Measurements from ENCODE around the gene NEU2. TPM values are rescaled to one million over a fixed set of nuclear protein-coding genes. Genes with fewer than 3 reads are reported as not detected.

Gene NEU2
- total RNA-seq, 2 donors from 2014 or later: not detected

DNA sequence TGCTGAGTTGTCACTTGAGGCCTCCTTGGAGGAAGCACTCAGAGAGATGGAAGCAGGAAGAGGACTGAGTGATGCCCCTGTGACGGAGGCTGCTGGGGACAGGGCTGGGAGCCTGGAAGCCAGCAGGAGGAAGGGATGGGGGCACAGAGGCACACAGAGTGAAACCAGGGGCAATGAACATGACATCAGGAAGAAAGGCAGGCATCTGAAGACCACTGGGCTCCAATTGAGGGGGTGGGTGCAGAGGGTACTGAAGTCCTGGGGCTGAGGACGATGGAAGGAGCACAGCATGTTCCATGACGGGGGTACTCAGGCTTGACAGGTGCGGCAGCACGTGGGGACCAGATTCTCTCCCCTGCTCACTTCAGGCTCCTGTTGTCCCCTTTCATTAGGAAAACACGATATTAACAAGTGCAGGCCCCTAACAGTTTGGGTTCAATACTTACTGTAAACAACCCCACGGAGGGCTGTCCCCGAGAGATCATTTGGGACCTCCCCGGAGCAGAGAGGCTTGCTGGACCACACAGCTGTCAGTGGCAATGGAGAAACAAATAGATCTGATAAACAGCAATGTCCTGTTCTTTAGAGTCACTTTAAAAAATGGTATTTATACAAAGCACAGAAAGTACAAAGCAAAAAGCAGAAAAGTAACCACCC, 36.4 kb downstream of the NEU2 start:
- Mint-ChIP-seq H3K27me3 (no peaks in the 10 kb centered on the region), H3K4me3 (peak overlapping the region; percentile 77), H3K4me1 (peaks cover 35% of the 10 kb centered on the region), H3K36me3 (ENCODE audit: low read depth) (peaks cover 7% of the 10 kb centered on the region), H3K27ac (peak overlapping the region; percentile 89)
- DNase-seq (no peak), ATAC-seq (no peak)
- H3K9me3 ChIP-seq (ENCODE audit: control insufficient read depth, low read length, poor library complexity, severe bottlenecking): no peaks in the 10 kb centered on the region

DNA sequence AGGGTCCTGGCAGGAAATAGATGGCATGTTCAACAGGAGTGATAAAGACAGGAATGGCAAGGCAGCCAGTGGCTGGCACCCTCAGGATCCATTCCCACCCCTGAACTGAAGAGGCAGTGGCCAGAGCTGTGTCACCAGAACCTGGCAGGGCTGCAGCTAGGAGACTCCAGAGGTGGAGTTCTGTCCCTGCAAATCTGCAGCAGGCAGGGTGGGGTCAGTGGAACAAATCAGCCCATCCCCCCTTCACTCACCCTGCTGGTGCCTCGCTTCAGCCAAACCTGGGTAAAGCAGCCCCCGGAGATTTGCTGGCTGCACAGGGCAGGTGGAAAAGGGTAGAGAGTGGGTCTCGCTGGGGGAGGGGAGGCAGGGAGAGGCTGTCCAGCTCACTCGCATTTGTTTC, 40.4 kb downstream of the NEU2 start:
- Mint-ChIP-seq H3K4me3 (no peak overlapping the region), H3K27ac (no peak overlapping the region)

DNA sequence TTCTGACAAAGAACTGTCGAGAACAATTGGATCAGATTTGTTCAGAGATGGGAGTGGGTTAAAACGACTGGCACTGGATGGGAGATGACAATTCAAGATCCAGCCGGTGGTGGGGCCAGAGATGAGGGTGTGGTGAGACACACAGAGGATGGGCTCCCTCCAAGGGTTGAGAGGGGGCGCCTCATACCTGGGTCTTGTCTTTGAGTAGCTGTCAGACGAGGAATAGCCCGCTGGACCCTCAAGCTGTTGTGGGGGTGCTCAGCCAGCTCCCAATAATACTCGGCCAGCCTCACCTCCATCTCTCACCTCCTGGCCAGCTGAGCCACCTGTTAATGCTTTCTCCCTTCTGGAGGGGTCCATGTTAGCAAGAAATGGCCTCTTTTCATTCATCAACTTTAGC, 41.6 kb downstream of the NEU2 start:
- Mint-ChIP-seq H3K27ac (no peak overlapping the region), H3K4me3 (no peak overlapping the region), H3K27me3 (no peaks in the 10 kb centered on the region), H3K36me3 (ENCODE audit: low read depth) (peaks cover 5% of the 10 kb centered on the region), H3K4me1 (peaks cover 31% of the 10 kb centered on the region)
- H3K9me3 ChIP-seq (ENCODE audit: control insufficient read depth, low read length, poor library complexity, severe bottlenecking): no peaks in the 10 kb centered on the region
- ATAC-seq: no peak
- no peak for DNase-seq

More for the DNA sequence above, 40.4 kb downstream of the NEU2 start:
- H3K9me3 ChIP-seq (ENCODE audit: control insufficient read depth, low read length, poor library complexity, severe bottlenecking): no peaks in the 10 kb centered on the region
- DNase-seq (no peak), ATAC-seq (no peak)
- Mint-ChIP-seq H3K27me3 (no peaks in the 10 kb centered on the region), H3K4me1 (peaks cover 29% of the 10 kb centered on the region), H3K36me3 (ENCODE audit: low read depth) (peaks cover 7% of the 10 kb centered on the region)

DNA sequence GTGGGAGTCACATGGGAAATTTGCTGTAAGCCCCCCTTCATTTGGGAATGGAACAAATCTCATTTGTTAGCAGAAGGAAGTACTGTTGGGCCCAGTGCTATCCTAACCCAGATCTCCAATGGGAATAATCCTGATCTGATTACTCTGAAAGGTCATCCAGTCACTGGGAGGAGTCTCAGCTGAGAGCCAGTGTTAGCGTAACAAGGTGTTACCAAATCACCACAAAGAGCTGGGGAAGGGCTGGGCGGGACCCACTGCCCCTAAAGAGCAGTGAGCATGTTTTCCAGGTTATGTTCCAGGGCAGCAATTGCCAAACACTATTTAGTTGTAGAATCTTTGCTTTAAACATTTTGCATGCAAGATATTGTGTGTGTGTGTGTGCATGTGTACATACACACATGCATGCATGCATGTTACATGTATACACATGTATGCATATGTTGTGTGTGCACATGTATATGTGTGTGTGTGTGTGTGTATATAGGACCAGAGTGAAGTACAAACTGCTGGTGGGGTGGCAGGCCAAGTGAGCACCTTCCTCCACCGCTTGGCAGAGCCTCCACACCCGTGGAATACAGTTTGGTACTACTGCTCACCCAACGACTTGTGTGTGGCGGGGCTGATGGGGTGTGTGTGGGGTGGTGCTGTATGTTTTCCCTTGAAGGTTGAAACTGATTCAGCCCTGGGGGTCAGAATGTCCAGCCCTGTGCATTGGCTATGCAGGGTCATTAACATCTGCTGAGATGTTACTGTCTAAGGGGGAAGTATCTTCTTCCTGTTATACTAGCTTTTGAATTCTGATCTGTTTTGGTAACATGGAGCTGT, 42.9 kb downstream of the NEU2 start:
- ATAC-seq: peak; percentile 56
- Mint-ChIP-seq H3K4me1 (peaks cover 35% of the 10 kb centered on the region), H3K27me3 (no peaks in the 10 kb centered on the region), H3K36me3 (ENCODE audit: low read depth) (peaks cover 11% of the 10 kb centered on the region), H3K27ac (no peak overlapping the region), H3K4me3 (no peak overlapping the region)
- no peak for DNase-seq
- H3K9me3 ChIP-seq (ENCODE audit: control insufficient read depth, low read length, poor library complexity, severe bottlenecking): no peaks in the 10 kb centered on the region

DNA sequence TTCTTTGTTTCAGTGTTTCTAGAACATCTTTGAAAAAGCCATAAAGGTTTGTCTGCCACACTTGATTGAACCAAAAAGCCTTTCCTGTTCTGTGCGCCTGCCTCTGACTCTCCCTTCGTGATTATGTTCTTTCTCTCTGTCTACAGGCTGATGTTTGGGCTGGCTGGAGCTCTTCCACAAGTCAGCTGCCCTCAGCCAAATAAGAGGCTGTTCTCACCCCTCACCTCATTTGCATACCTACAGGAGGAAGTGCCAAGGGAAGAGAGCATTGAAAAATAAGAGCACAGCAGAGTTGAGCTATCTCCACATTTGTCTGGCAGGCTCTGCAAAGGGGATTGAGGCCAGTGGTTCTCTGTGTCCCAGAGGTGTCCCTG, 43.5 kb downstream of the NEU2 start:
- Mint-ChIP-seq H3K4me1 (peaks cover 41% of the 10 kb centered on the region), H3K4me3 (no peak overlapping the region), H3K27ac (no peak overlapping the region), H3K27me3 (no peaks in the 10 kb centered on the region), H3K36me3 (ENCODE audit: low read depth) (peaks cover 13% of the 10 kb centered on the region)
- ATAC-seq (peak; percentile 75), DNase-seq (no peak)
- H3K9me3 ChIP-seq (ENCODE audit: control insufficient read depth, low read length, poor library complexity, severe bottlenecking): no peaks in the 10 kb centered on the region

DNA sequence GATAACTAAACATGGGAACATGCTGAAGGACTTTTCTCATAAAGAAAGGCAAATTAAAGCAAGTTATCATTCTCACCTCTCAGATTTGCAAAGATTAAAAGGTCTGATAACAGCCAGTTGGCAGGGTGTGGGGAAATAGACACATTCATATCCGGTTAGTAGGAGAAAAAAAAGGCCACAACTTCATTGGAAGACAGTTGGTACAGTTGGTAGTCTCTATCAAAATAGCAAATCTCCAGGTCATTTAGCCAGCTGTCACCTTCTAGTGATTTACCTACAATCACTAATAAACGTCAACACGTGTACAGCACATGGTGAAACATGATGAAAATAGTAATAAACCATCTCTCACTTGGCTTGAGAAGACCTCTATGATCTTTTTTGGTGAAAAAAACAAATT, 44.3 kb downstream of the NEU2 start:
- no peak overlapping the region for H3K27ac Mint-ChIP-seq
- peak; percentile 17 for ATAC-seq

DNA sequence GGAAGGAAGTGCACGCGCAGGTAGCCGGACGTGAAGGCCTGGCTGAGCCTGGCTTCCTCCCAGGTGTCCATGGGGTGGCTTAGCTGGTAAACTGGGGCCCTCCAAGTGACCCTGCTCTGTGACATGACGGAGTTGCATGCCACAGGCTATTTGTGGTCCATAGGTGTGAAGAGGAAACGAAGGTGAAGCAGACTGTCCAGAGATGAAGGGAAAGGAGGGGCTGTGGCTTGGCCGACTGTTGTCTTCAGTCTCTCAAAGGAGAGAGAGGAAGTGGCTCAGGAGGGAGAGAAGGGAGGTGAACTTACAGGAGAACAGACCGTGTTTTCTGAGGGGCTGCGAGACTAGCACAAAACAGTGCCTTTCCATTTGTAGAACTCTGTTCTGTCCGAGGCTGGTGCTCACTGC, 47.0 kb downstream of the NEU2 start:
- peak; percentile 8 for ATAC-seq
- no peaks in the 10 kb centered on the region for H3K9me3 ChIP-seq (ENCODE audit: control insufficient read depth, low read length, poor library complexity, severe bottlenecking)
- no peak for DNase-seq
- Mint-ChIP-seq H3K27me3 (no peaks in the 10 kb centered on the region), H3K4me3 (peak overlapping the region; percentile 88), H3K36me3 (ENCODE audit: low read depth) (peaks cover 10% of the 10 kb centered on the region), H3K4me1 (peaks cover 65% of the 10 kb centered on the region), H3K27ac (peak overlapping the region; percentile 99)

More for the DNA sequence above, 44.3 kb downstream of the NEU2 start:
- no peaks in the 10 kb centered on the region for H3K27me3 Mint-ChIP-seq
- H3K4me3 Mint-ChIP-seq: no peak overlapping the region
- H3K36me3 Mint-ChIP-seq (ENCODE audit: low read depth): peaks cover 12% of the 10 kb centered on the region
- no peaks in the 10 kb centered on the region for H3K9me3 ChIP-seq (ENCODE audit: control insufficient read depth, low read length, poor library complexity, severe bottlenecking)
- H3K4me1 Mint-ChIP-seq: peaks cover 47% of the 10 kb centered on the region
- DNase-seq: no peak

DNA sequence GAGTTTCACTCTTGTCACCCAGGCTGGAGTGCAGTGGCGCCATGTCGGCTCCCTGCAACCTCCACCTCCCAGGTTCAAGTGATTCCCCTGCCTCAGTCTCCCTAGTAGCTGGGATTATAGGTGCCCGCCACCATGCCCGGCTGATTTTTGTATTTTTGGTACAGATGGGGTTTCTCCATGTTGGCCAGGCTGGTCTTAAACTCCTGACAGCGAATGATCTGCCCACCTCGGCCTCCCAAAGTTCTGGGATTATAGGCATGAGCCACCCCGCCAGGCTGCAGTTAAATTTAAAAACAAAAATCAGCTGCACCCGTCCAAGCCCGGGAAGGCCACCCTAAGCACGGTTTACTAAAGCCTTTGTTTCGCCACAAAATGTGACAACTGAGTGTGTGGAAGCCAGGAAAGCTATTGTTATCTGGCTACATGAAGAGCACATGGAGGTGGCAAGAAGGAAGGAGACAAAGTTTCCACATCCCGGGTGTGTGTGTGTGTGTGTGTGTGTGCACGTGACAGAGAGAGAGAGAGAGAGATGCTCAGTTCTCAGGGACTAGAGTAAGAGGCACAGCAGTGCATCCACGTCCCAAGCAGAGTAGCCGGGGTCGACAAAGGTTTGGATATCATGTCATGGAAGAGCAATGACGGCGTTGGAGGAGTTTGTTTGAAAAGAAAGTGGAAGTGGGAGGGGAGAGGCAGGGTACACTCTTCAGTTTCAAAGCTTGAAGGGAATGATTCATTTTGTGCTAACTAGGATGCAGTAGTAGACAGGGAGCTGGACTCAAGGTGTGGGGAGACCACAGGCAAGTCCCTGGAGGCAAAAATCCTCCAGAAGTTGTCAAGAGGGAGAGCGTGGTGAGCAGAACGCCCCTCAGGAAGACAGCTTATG, 47.7 kb downstream of the NEU2 start:
- DNase-seq (no peak), ATAC-seq (no peak)
- Mint-ChIP-seq H3K4me3 (peak overlapping the region; percentile 90), H3K36me3 (ENCODE audit: low read depth) (peaks cover 10% of the 10 kb centered on the region), H3K27ac (peak overlapping the region; percentile 99), H3K4me1 (peaks cover 69% of the 10 kb centered on the region), H3K27me3 (no peaks in the 10 kb centered on the region)
- no peaks in the 10 kb centered on the region for H3K9me3 ChIP-seq (ENCODE audit: control insufficient read depth, low read length, poor library complexity, severe bottlenecking)

DNA sequence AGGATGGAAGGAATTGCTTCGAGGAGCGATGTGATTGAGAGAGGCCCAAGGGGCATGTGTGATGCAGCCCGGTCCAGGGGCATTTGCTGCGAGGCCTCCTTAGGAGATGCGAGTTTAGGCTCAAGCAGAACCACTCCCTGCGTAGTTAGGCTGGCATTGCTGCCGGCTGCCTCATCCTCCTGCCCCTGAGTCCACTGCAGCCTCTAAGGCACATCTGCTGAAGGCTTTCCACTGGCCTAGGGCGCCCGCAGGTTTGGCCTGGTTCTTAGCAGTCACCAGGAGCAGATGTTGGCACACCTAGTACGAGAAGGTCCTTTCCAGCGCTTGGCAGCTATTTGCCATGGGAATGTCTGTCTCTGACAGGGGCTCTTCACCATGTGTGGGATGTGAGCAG, 48.4 kb downstream of the NEU2 start:
- H3K4me3 Mint-ChIP-seq: peak overlapping the region; percentile 90
- no peaks in the 10 kb centered on the region for H3K9me3 ChIP-seq (ENCODE audit: control insufficient read depth, low read length, poor library complexity, severe bottlenecking)
- ATAC-seq (no peak), DNase-seq (no peak)
- H3K4me1 Mint-ChIP-seq: peaks cover 75% of the 10 kb centered on the region
- peaks cover 10% of the 10 kb centered on the region for H3K36me3 Mint-ChIP-seq (ENCODE audit: low read depth)
- peak overlapping the region; percentile 99 for H3K27ac Mint-ChIP-seq
- H3K27me3 Mint-ChIP-seq: no peaks in the 10 kb centered on the region

DNA sequence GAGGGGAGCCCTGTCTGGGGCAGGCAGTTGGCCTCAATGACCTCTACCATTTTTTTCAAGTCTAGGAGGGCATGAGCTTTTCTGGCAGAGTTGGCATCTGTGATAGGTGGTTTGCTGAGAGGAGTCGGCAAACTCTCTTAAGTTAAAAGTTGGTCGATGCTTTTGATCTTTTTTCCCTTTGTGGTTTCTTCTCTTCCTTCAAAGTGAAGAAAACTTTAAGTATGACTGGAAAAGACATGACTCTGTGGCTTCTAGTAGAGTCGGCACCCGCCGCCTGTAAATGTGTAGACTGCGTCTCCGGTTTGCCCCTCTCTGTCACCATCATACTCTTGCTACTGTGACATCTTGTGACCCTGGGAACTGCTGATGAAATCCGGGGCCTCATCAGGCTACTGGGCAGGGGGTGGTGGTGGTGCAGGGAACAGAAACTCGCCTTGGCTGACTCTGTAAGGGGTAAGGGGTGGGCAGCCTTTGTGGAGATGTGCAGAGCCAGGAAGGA, 48.8 kb downstream of the NEU2 start:
- peaks cover 10% of the 10 kb centered on the region for H3K36me3 Mint-ChIP-seq (ENCODE audit: low read depth)
- H3K9me3 ChIP-seq (ENCODE audit: control insufficient read depth, low read length, poor library complexity, severe bottlenecking): no peaks in the 10 kb centered on the region
- peak in 1 of 3 donors; percentile 53 for DNase-seq
- peak overlapping the region; percentile 99 for H3K27ac Mint-ChIP-seq
- H3K27me3 Mint-ChIP-seq: no peaks in the 10 kb centered on the region
- ATAC-seq: peak; percentile 60
- peaks cover 78% of the 10 kb centered on the region for H3K4me1 Mint-ChIP-seq
- peak overlapping the region; percentile 90 for H3K4me3 Mint-ChIP-seq

DNA sequence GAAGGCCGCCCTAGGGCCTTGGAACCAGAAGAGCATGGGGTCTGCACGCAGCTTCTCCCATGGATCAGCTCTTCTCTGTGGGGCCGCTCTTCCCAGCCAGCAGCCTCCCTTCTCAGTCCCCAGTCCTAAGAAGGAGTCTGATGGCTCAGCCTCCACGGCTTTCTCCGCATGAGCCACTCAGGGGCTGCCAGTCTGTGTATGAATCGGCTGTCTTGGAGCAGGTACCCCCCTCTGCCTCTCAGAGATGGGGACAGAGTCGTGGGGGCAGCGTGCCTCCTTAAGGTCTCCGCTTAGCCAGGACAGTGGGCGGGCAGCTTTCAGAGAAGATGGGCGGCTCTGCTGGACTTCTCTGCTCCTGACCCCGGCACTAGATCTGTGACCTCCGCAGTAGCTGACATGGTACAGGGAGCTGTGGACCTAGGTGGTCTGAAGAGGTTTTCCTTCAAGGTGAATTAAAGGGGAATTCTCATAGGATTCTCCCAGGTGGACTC, 49.3 kb downstream of the NEU2 start:
- Mint-ChIP-seq H3K36me3 (ENCODE audit: low read depth) (peaks cover 11% of the 10 kb centered on the region), H3K4me3 (peak overlapping the region; percentile 90), H3K4me1 (peaks cover 78% of the 10 kb centered on the region), H3K27me3 (no peaks in the 10 kb centered on the region), H3K27ac (peak overlapping the region; percentile 99)
- DNase-seq (no peak), ATAC-seq (no peak)
- H3K9me3 ChIP-seq (ENCODE audit: control insufficient read depth, low read length, poor library complexity, severe bottlenecking): no peaks in the 10 kb centered on the region

DNA sequence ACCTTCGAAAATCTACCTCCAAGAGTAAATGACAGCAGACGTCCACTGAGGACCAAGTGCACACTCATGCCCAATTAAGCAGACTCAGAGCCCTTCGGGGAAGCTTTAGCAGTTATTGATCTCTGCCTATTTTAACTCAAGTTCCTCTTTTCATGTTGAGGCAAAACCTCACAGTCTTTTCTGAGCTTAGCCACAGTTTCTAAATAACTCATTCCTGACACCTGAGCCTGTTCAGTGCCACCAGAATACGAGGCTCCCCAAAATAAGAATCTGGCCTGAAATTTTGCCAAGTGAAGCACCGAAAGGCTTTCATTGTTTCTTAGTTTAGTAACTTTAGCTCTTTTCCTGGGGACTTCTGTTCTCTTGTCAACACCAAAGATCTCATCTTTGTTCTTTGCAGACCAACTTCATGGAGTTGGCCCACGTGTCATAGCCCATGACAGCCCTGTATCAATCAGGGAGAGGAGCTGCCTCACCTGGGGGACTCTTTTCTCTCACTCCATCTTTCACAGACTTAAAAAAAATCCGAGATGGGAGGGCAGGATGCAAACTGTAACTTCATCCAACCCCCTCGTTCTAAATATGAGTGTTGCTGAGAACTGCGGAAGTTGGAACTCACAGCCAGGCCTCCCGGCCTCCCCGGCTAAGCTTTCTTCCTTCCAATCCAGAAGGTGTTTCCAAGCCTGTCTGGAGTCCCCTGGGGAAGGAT, 49.9 kb downstream of the NEU2 start:
- H3K9me3 ChIP-seq (ENCODE audit: control insufficient read depth, low read length, poor library complexity, severe bottlenecking): no peaks in the 10 kb centered on the region
- Mint-ChIP-seq H3K4me3 (peak overlapping the region; percentile 82), H3K27ac (peak overlapping the region; percentile 99), H3K4me1 (peaks cover 78% of the 10 kb centered on the region), H3K36me3 (ENCODE audit: low read depth) (peaks cover 12% of the 10 kb centered on the region), H3K27me3 (no peaks in the 10 kb centered on the region)
- no peak for DNase-seq
- ATAC-seq: no peak

Data from T-helper 17 cell (primary cell).